Esophagus muscularis mucosa (tissue), 4 donors: ENCODE measurements around the gene TGM3. TPM values are rescaled to one million over a fixed set of nuclear protein-coding genes. Genes with fewer than 3 reads are reported as not detected.

Source experiments
- DNase-seq: peaks from one replicate; pipeline ENCODE4 v3.0.0-alpha.2; 2017; ENCODE audit errors: extremely low spot score
- H3K27ac ChIP-seq, 4 donors: fragments of 200-600 bp; sonication (generic); replicated peaks in 1 of 4; 1 replicate in 3 of 4; 2 replicates in 1 of 4; pipeline ENCODE4 v1.5.1; 2016 to 2019; ENCODE audit warnings: mild to moderate bottlenecking in 1 of 4
- H3K27me3 ChIP-seq, 4 donors: fragments of 200-600 bp; sonication (generic); one replicate each; pipeline versions ENCODE4 v1.5.1 to v1.6.0; 2016 to 2019
- H3K36me3 ChIP-seq, 4 donors: fragments of 200-600 bp; sonication (generic); one replicate each; pipeline ENCODE4 v1.5.1; 2016 to 2019
- H3K4me1 ChIP-seq, 4 donors: fragments of 200-600 bp; sonication (generic); one replicate each; pipeline ENCODE4 v1.5.1; 2016 to 2019
- H3K4me3 ChIP-seq, 4 donors: fragments of 200-600 bp; sonication (generic); 1 replicate in 2 of 4; 2 replicates in 2 of 4; pipeline ENCODE4 v1.5.1; 2016 to 2019; ENCODE audit warnings: mild to moderate bottlenecking in 4 of 4, moderate library complexity in 1 of 4
- H3K9me3 ChIP-seq, 4 donors: fragments of 200-600 bp; sonication (generic); 1 replicate in 3 of 4; 2 replicates in 1 of 4; pipeline ENCODE4 v1.5.1; 2016 to 2019
- EP300 ChIP-seq: sonication (generic); formaldehyde crosslinking; IDR thresholded peaks from one replicate; pipeline ENCODE4 v1.6.1; 2017; ENCODE audit warnings: antibody characterized with exemption
- POLR2A ChIP-seq: fragments of 450-650 bp; IDR thresholded peaks from one replicate; pipeline ENCODE4 v1.6.1; 2017; ENCODE audit warnings: antibody characterized with exemption, moderate library complexity, mild to moderate bottlenecking, low read depth
- POLR2AphosphoS5 ChIP-seq, 2 donors: sonication (generic); formaldehyde crosslinking; IDR thresholded peaks; one replicate each; pipeline ENCODE4 v1.6.1; 2017; ENCODE audit warnings: antibody characterized with exemption in 2 of 2
- WGBS: methylation state at CpG from one replicate; pipeline ENCODE4 v1.1.5; 2018; 5-methylcytosine and 5-hydroxymethylcytosine counted together
- intact Hi-C: fragments of 100-400 bp; cut with DNase I; formaldehyde crosslinking; loops from one replicate; pipeline ENCODE4 v1.15.1; 2023
- total RNA-seq, 4 donors: library from RNA; depleted of rRNA; stranded (reverse); fragments of >200 nt; gene quantifications; one replicate each; pipeline versions ENCODE4 v1.1.0 to v1.2.1, GENCODE V29; 2016
- TF ChIP-seq, protein P1 (sequence below), 3 experiments: fragments of 200-600 bp in 2 of 3; fragments of 450-650 bp in 1 of 3; sonication (generic) in 2 of 3; IDR thresholded peaks; one replicate each; pipeline ENCODE4 v1.5.1; 2017 to 2019; ENCODE audit warnings: antibody characterized with exemption in 3 of 3, mild to moderate bottlenecking in 2 of 3, moderate library complexity in 1 of 3

Gene TGM3, protein sequence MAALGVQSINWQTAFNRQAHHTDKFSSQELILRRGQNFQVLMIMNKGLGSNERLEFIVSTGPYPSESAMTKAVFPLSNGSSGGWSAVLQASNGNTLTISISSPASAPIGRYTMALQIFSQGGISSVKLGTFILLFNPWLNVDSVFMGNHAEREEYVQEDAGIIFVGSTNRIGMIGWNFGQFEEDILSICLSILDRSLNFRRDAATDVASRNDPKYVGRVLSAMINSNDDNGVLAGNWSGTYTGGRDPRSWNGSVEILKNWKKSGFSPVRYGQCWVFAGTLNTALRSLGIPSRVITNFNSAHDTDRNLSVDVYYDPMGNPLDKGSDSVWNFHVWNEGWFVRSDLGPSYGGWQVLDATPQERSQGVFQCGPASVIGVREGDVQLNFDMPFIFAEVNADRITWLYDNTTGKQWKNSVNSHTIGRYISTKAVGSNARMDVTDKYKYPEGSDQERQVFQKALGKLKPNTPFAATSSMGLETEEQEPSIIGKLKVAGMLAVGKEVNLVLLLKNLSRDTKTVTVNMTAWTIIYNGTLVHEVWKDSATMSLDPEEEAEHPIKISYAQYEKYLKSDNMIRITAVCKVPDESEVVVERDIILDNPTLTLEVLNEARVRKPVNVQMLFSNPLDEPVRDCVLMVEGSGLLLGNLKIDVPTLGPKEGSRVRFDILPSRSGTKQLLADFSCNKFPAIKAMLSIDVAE
- under 1 TPM in 1 of 4 donors, not detected in 3; 0.83 TPM for total RNA-seq

DNA sequence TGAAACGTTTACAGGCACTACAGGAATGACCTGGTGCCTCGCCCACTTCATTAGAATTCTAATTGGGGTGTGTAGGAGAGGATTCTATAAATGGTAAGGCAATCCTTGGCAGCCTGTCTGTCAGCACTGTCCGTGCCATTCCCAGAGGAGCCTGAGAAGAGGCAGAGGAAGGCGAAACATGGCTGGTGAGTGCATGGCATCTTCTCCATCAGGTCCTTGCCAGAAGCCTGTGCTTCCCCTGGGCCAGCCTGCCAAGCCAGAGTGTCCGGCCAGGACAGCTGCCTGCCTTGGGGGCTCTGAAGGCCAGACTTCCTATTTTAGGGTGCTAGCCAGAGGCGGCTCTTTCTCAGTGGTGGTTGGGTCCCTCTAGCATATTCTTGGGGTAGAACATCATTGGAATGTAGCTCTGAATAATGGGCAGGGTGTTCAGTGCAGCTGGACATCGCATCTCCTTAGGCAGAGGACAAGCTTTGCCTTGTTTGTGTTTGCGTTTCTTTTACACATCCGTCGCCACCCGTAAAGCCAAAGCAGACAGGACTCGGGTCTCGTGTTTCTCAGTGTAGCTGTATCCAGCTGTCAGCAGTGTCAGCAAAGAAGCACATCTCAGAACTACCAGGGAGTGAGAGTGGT, at the start of gene TGM3:
TGM3 (plus strand) TSS at position 116 of the 630 bp plus-strand sequence; CDS start at position 179, 63 bp downstream.
- WGBS: 51% methylated on average over 13 of the region's 13 CpGs
- no peak within 1 kb of the TSS for H3K4me3 ChIP-seq
- TF ChIP-seq POLR2A: no peak
- TF ChIP-seq POLR2AphosphoS5 (IDR thresholded peaks at IDR 0.05): no peak
- TF ChIP-seq EP300: no peak
- TF ChIP-seq, protein P1, sequence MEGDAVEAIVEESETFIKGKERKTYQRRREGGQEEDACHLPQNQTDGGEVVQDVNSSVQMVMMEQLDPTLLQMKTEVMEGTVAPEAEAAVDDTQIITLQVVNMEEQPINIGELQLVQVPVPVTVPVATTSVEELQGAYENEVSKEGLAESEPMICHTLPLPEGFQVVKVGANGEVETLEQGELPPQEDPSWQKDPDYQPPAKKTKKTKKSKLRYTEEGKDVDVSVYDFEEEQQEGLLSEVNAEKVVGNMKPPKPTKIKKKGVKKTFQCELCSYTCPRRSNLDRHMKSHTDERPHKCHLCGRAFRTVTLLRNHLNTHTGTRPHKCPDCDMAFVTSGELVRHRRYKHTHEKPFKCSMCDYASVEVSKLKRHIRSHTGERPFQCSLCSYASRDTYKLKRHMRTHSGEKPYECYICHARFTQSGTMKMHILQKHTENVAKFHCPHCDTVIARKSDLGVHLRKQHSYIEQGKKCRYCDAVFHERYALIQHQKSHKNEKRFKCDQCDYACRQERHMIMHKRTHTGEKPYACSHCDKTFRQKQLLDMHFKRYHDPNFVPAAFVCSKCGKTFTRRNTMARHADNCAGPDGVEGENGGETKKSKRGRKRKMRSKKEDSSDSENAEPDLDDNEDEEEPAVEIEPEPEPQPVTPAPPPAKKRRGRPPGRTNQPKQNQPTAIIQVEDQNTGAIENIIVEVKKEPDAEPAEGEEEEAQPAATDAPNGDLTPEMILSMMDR (IDR thresholded peaks at IDR 0.05): no peak
- no peaks in the 10 kb centered on the region for H3K36me3 ChIP-seq
- intact Hi-C loops: no loop called here
- no peak for DNase-seq
- no peaks in the 10 kb centered on the region for H3K4me1 ChIP-seq
- H3K27ac ChIP-seq: no peak within 1 kb of the TSS
- peaks cover 0 to 25% (median 0%) of the 10 kb centered on the region in 4 donors for H3K27me3 ChIP-seq
- H3K9me3 ChIP-seq: no peaks in the 10 kb centered on the region

DNA sequence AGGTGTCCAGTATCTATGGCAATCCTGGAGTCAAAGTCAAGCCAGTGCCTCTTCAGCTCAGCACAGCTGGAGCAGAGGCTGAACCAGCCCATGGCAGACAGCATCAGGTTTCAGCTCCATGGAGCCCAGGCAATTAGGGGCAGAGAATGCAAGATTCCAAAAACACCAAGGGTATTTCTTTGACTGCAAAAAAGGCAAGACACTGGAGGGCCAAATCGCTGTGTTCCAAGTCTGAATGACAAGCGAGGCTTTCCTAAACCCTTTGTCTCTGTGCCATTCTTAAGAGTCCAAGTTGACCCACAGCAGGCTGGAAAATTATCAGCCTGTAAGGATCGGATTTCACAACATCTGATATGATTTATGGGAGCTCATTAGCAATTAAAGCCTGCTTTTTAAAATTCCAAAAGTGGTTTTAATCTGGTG, 49.7 kb upstream of the TGM3 start:
- TF ChIP-seq POLR2AphosphoS5 (IDR thresholded peaks at IDR 0.05) (no peak), EP300 (no peak), POLR2A (no peak)
- TF ChIP-seq, protein P1 (IDR thresholded peaks at IDR 0.05): no peak
- 48% methylated on average over 3 of the region's 3 CpGs for WGBS
- no peaks in the 10 kb centered on the region for H3K9me3 ChIP-seq
- no peaks in the 10 kb centered on the region for H3K4me1 ChIP-seq
- no peak for DNase-seq
- intact Hi-C loops: no loop called here
- no peak overlapping the region for H3K4me3 ChIP-seq
- no peaks in the 10 kb centered on the region for H3K36me3 ChIP-seq
- H3K27ac ChIP-seq: no peak overlapping the region
- H3K27me3 ChIP-seq: peaks cover 0 to 21% (median 0%) of the 10 kb centered on the region in 4 donors

DNA sequence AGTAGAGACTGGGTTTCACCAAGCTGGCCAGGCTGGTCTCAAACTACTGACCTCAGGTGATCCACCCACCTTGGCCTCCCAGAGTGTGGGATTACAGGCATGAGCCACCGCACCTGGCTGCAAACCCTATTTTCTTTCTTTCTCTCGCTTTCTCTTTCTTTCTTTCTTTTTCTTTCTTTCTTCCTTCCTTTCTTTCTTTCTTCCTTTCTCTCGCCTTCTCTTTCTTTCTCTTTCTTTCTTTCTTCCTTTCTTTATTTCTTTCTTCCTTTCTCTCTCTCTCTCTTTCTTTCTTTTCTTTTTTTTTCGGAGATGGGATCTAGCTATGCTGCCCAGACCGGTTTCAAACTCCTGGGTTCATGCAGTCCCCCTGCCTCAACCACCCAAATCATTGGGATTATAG, 47.0 kb upstream of the TGM3 start:
- no peak overlapping the region for H3K27ac ChIP-seq
- H3K27me3 ChIP-seq: peaks cover 0 to 18% (median 0%) of the 10 kb centered on the region in 4 donors
- no peak overlapping the region for H3K4me3 ChIP-seq
- H3K4me1 ChIP-seq: no peaks in the 10 kb centered on the region
- H3K9me3 ChIP-seq: no peaks in the 10 kb centered on the region
- no peaks in the 10 kb centered on the region for H3K36me3 ChIP-seq
- WGBS: 89% methylated on average over 5 of the region's 5 CpGs
- TF ChIP-seq EP300: no peak
- TF ChIP-seq POLR2AphosphoS5 (IDR thresholded peaks at IDR 0.05): no peak
- TF ChIP-seq POLR2A: no peak
- TF ChIP-seq, protein P1 (IDR thresholded peaks at IDR 0.05): no peak
- intact Hi-C loops: no loop called here
- DNase-seq: no peak

DNA sequence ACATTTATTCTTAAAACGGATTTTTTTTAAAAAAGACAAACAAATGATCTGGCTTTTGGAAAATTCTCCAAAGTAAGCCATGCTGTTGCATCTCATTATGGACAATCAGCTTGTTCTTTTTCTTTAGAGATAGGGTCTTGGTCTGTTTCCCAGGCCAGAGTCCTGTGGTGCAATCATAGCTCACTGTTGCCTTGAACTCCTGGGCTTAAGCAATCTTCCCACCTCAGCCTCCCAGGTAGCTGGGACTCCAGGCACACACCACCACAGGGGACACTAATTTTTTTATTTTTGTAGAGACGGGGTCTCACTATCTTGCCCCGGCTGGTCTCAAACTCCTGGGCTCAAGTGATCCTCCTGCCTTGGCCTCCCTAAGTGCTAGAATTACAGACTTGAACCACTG, 45.9 kb upstream of the TGM3 start:
- peaks cover 0 to 12% (median 0%) of the 10 kb centered on the region in 4 donors for H3K27me3 ChIP-seq
- no peak overlapping the region for H3K4me3 ChIP-seq
- WGBS: 84% methylated on average over 3 of the region's 3 CpGs
- no peak overlapping the region for H3K27ac ChIP-seq
- intact Hi-C loops: no loop called here
- TF ChIP-seq POLR2A (no peak), POLR2AphosphoS5 (IDR thresholded peaks at IDR 0.05) (no peak), EP300 (no peak)
- TF ChIP-seq, protein P1 (IDR thresholded peaks at IDR 0.05): no peak
- H3K4me1 ChIP-seq: no peaks in the 10 kb centered on the region
- no peak for DNase-seq
- no peaks in the 10 kb centered on the region for H3K36me3 ChIP-seq
- no peaks in the 10 kb centered on the region for H3K9me3 ChIP-seq
